Neural cell (in vitro differentiated cells): ENCODE data around the gene ZNF148. TPM values are rescaled to one million over a fixed set of nuclear protein-coding genes. Genes with fewer than 3 reads are reported as not detected.

Experiments used
- H2AFZ ChIP-seq: fragments of 200-600, 300-800 bp; sonication (generic), shearing (Covaris generic); 2 replicates; pipeline ENCODE4 v1.6.0; 2014; ENCODE audit warnings: low read depth, mild to moderate bottlenecking, antibody characterized with exemption, low read length, moderate library complexity
- H3F3A ChIP-seq: fragments of 200-600 bp; shearing (Covaris generic); 2 replicates; pipeline ENCODE4 v1.6.1; 2016; ENCODE audit warnings: mild to moderate bottlenecking, moderate library complexity, mixed read lengths, antibody characterized with exemption, low read length; ENCODE audit not compliant: insufficient read depth, poor library complexity, severe bottlenecking
- H3K27ac ChIP-seq: fragments of 200-600, 300-800 bp; sonication (generic), shearing (Covaris generic); 2 replicates; pipeline ENCODE4 v1.5.1; 2014; ENCODE audit warnings: mild to moderate bottlenecking, low read length, moderate library complexity
- H3K27me3 ChIP-seq: fragments of 300-800, 200-600 bp; sonication (generic), shearing (Covaris generic); 2 replicates; pipeline ENCODE4 v1.6.0; 2014; ENCODE audit warnings: mild to moderate bottlenecking, low read depth, low read length, moderate library complexity; ENCODE audit not compliant: insufficient read depth
- H3K36me3 ChIP-seq: fragments of 300-800, 200-600 bp; sonication (generic), shearing (Covaris generic); 2 replicates; pipeline ENCODE4 v1.5.1; 2014; ENCODE audit warnings: mild to moderate bottlenecking, antibody characterized with exemption, low read length, moderate library complexity; ENCODE audit not compliant: insufficient read depth
- H3K4me2 ChIP-seq: fragments of 300-800, 200-600 bp; sonication (generic), shearing (Covaris generic); 2 replicates; pipeline ENCODE4 v1.6.0; 2014; ENCODE audit warnings: mild to moderate bottlenecking, low read length
- H3K4me3 ChIP-seq: fragments of 300-800, 200-600 bp; sonication (generic), shearing (Covaris generic); 2 replicates; pipeline ENCODE4 v1.5.1; 2014; ENCODE audit warnings: mild to moderate bottlenecking, low read length, moderate library complexity
- H3K79me2 ChIP-seq: fragments of 200-600 bp; shearing (Covaris generic); replicated peaks from 2 replicates; pipeline ENCODE4 v1.6.0; 2014; ENCODE audit warnings: mild to moderate bottlenecking, low read length, moderate library complexity; ENCODE audit not compliant: insufficient read depth
- H3K9ac ChIP-seq: fragments of 300-800, 200-600 bp; sonication (generic), shearing (Covaris generic); 2 replicates; pipeline ENCODE4 v1.6.1; 2016; ENCODE audit warnings: mild to moderate bottlenecking, low read length, mixed read lengths
- H3K9me2 ChIP-seq: fragments of 200-600 bp; shearing (Covaris generic); 2 replicates; pipeline ENCODE4 v1.6.1; 2016; ENCODE audit warnings: mild to moderate bottlenecking, low read length, mixed read lengths; ENCODE audit not compliant: insufficient read depth
- H3K9me3 ChIP-seq: fragments of 200-600, 300-800 bp; sonication (generic), shearing (Covaris generic); 2 replicates; pipeline ENCODE4 v1.6.1; 2016; ENCODE audit warnings: mild to moderate bottlenecking, mixed run types, low read length, moderate library complexity, mixed read lengths
- H4K20me1 ChIP-seq: fragments of 200-600 bp; shearing (Covaris generic); 2 replicates; pipeline ENCODE4 v1.6.1; 2016; ENCODE audit warnings: mild to moderate bottlenecking, mixed run types; ENCODE audit not compliant: insufficient read depth
- CTCF ChIP-seq: fragments of 450-650 bp; IDR thresholded peaks from 2 replicates; pipeline ENCODE4 v1.5.1; 2014; ENCODE audit warnings: antibody characterized with exemption, mild to moderate bottlenecking, moderate library complexity; ENCODE audit not compliant: poor library complexity, severe bottlenecking
- EP300 ChIP-seq: fragments of 450-650 bp; conservative IDR thresholded peaks from 2 replicates; pipeline ENCODE4 v1.6.1; 2014; ENCODE audit warnings: antibody characterized with exemption, mild to moderate bottlenecking, moderate library complexity; ENCODE audit not compliant: poor library complexity, severe bottlenecking
- EZH2 ChIP-seq: fragments of 200-600, 300-800 bp; shearing (Covaris generic), sonication (generic); IDR thresholded peaks from 2 replicates; pipeline ENCODE4 v1.6.1; 2014; ENCODE audit warnings: antibody characterized with exemption, low read length, borderline replicate concordance, mild to moderate bottlenecking; ENCODE audit not compliant: insufficient read depth, poor library complexity, severe bottlenecking
- MXI1 ChIP-seq: fragments of 450-650 bp; conservative IDR thresholded peaks from 2 replicates; pipeline ENCODE4 v1.6.1; 2014; ENCODE audit warnings: antibody characterized with exemption, mild to moderate bottlenecking; ENCODE audit not compliant: poor library complexity, severe bottlenecking
- POLR2AphosphoS5 ChIP-seq: IDR thresholded peaks from 2 replicates; pipeline ENCODE4 v1.6.1; 2012
- RAD21 ChIP-seq: fragments of 450-650 bp; conservative IDR thresholded peaks from 2 replicates; pipeline ENCODE4 v1.6.1; 2014; ENCODE audit warnings: antibody characterized with exemption, mild to moderate bottlenecking, moderate library complexity
- REST ChIP-seq: IDR thresholded peaks from 2 replicates; pipeline ENCODE4 v1.6.1; 2012; ENCODE audit warnings: borderline replicate concordance
- SMC3 ChIP-seq: fragments of 450-650 bp; conservative IDR thresholded peaks from 2 replicates; pipeline ENCODE4 v1.6.1; 2014; ENCODE audit warnings: antibody characterized with exemption, mild to moderate bottlenecking, moderate library complexity; ENCODE audit not compliant: poor library complexity
- TAF1 ChIP-seq: IDR thresholded peaks from 2 replicates; pipeline ENCODE4 v1.6.1; 2012; ENCODE audit warnings: low read depth
- polyA plus RNA-seq: library from polyadenylated mRNA; depleted of rRNA; stranded (reverse); fragments of >200 nt; gene quantifications from 2 replicates; pipeline ENCODE4 v1.2.3, GENCODE V29; 2014

Gene ZNF148
- polyA plus RNA-seq, 1 donor from 2014 or later, result 16.9 TPM

- Histone ChIP-seq H3K9me3 (no peaks in the 10 kb centered on the region), H2AFZ (no peak overlapping the region)
Measured at GRCh38 chr3:125402639-125403038, 27.5 kb upstream of the ZNF148 start.

GRCh38 chr3:125401402-125401801, 26.3 kb upstream of the ZNF148 start:
- TF ChIP-seq POLR2AphosphoS5 (no peak), EP300 (peak; percentile 43), RAD21 (no peak)
- no peak overlapping the region for H3K9ac ChIP-seq
- H3K4me2 ChIP-seq, result no peak overlapping the region
- H3K9me3 ChIP-seq, result no peaks in the 10 kb centered on the region
- no peak overlapping the region for H3K4me3 ChIP-seq
- no peaks in the 10 kb centered on the region for H3K9me2 ChIP-seq
- no peaks in the 10 kb centered on the region for H4K20me1 ChIP-seq
- H3K27me3 ChIP-seq, result no peaks in the 10 kb centered on the region
- no peaks in the 10 kb centered on the region for H3F3A ChIP-seq
- no peak overlapping the region for H3K27ac ChIP-seq
- H3K79me2 ChIP-seq, result no peaks in the 10 kb centered on the region
- H2AFZ ChIP-seq, result no peak overlapping the region
- no peaks in the 10 kb centered on the region for H3K36me3 ChIP-seq

More at GRCh38 chr3:125402639-125403038, 27.5 kb upstream of the ZNF148 start:
- no peaks in the 10 kb centered on the region for H3K36me3 ChIP-seq
- no peak overlapping the region for H3K27ac ChIP-seq
- no peak for TF ChIP-seq TAF1
- no peak for TF ChIP-seq EZH2
- no peak for TF ChIP-seq REST
- TF ChIP-seq POLR2AphosphoS5, result no peak
- TF ChIP-seq CTCF, result no peak
- TF ChIP-seq RAD21, result no peak
- TF ChIP-seq EP300, result no peak
- no peak for TF ChIP-seq MXI1
- TF ChIP-seq SMC3, result no peak
- H3K4me2 ChIP-seq, result no peak overlapping the region
- peak overlapping the region; percentile 23 for H3K4me3 ChIP-seq
- no peak overlapping the region for H3K9ac ChIP-seq
- H4K20me1 ChIP-seq, result no peaks in the 10 kb centered on the region
- H3K27me3 ChIP-seq, result no peaks in the 10 kb centered on the region
- no peaks in the 10 kb centered on the region for H3K9me2 ChIP-seq
- H3F3A ChIP-seq, result no peaks in the 10 kb centered on the region
- H3K79me2 ChIP-seq, result no peaks in the 10 kb centered on the region

- Histone ChIP-seq H3K9me2 (no peaks in the 10 kb centered on the region), H3K27ac (no peak overlapping the region), H3K9ac (no peak overlapping the region), H3K27me3 (no peaks in the 10 kb centered on the region), H3F3A (no peaks in the 10 kb centered on the region), H3K36me3 (no peaks in the 10 kb centered on the region), H3K9me3 (no peaks in the 10 kb centered on the region), H3K4me3 (no peak overlapping the region), H4K20me1 (no peaks in the 10 kb centered on the region), H3K4me2 (no peak overlapping the region), H2AFZ (no peak overlapping the region), H3K79me2 (no peaks in the 10 kb centered on the region)
- no peak for TF ChIP-seq TAF1
- TF ChIP-seq RAD21, result no peak
- TF ChIP-seq EP300, result no peak
- TF ChIP-seq POLR2AphosphoS5, result no peak
- no peak for TF ChIP-seq REST
Measured at GRCh38 chr3:125398952-125399351, 23.8 kb upstream of the ZNF148 start.
